GM23248 (cell line): ENCODE data around the gene HEPHL1. TPM values are rescaled to one million over a fixed set of nuclear protein-coding genes. Genes with fewer than 3 reads are reported as not detected.
"Not testable (repeated sequence)": the region's sequence is repeated elsewhere in the genome, so short reads cannot be mapped to it uniquely, and the experiment has no call there.

Experiments
- DNase-seq: peaks from one replicate; pipeline ENCODE4 v3.0.0-alpha.2; 2015
- H2AFZ ChIP-seq: fragments of 200-600 bp; sonication (generic); 2 replicates; pipeline ENCODE4 v1.6.1; 2016; ENCODE audit warnings: antibody characterized with exemption
- H3F3A ChIP-seq: fragments of 200-600 bp; sonication (generic); 2 replicates; pipeline ENCODE4 v1.6.1; 2016; ENCODE audit warnings: mild to moderate bottlenecking, antibody characterized with exemption, mixed run types; ENCODE audit not compliant: insufficient read depth
- H3K27ac ChIP-seq: fragments of 200-600 bp; sonication (generic); 2 replicates; pipeline ENCODE4 v1.5.1; 2016; ENCODE audit warnings: mild to moderate bottlenecking
- H3K27me3 ChIP-seq: fragments of 200-600 bp; sonication (generic); replicated peaks from 2 replicates; pipeline ENCODE4 v1.6.1; 2016; ENCODE audit warnings: mild to moderate bottlenecking; ENCODE audit not compliant: insufficient read depth
- H3K36me3 ChIP-seq: fragments of 200-600 bp; sonication (generic); 2 replicates; pipeline ENCODE4 v1.6.1; 2016; ENCODE audit warnings: low read depth, mild to moderate bottlenecking
- H3K4me1 ChIP-seq: fragments of 200-600 bp; sonication (generic); 2 replicates; pipeline ENCODE4 v1.6.1; 2016; ENCODE audit warnings: mild to moderate bottlenecking; ENCODE audit not compliant: insufficient read depth
- H3K4me2 ChIP-seq: fragments of 200-600 bp; sonication (generic); one replicate; pipeline ENCODE4 v1.6.1; 2016; ENCODE audit warnings: mild to moderate bottlenecking; ENCODE audit not compliant: unreplicated experiment
- H3K4me3 ChIP-seq: fragments of 200-600 bp; sonication (generic); 2 replicates; pipeline ENCODE4 v1.5.1; 2016; ENCODE audit warnings: mild to moderate bottlenecking
- H3K79me2 ChIP-seq: fragments of 200-600 bp; sonication (generic); 2 replicates; pipeline ENCODE4 v1.6.1; 2016; ENCODE audit warnings: mild to moderate bottlenecking; ENCODE audit not compliant: insufficient read depth
- H3K9ac ChIP-seq: fragments of 200-600 bp; sonication (generic); 2 replicates; pipeline ENCODE4 v1.6.1; 2016; ENCODE audit warnings: mild to moderate bottlenecking
- H3K9me2 ChIP-seq: fragments of 200-600 bp; sonication (generic); 2 replicates; pipeline ENCODE4 v1.6.1; 2016; ENCODE audit warnings: mixed run types, mild to moderate bottlenecking, moderate library complexity; ENCODE audit not compliant: insufficient read depth
- H3K9me3 ChIP-seq: fragments of 200-600 bp; sonication (generic); one replicate; pipeline ENCODE4 v1.6.1; 2017; ENCODE audit warnings: low read depth
- H4K20me1 ChIP-seq: fragments of 200-600 bp; sonication (generic); 2 replicates; pipeline ENCODE4 v1.6.0; 2016; ENCODE audit not compliant: insufficient read depth
- EZH2 ChIP-seq: fragments of 200-600 bp; sonication (generic); IDR thresholded peaks from 2 replicates; pipeline ENCODE4 v1.6.1; 2018; ENCODE audit warnings: antibody characterized with exemption, mild to moderate bottlenecking; ENCODE audit not compliant: insufficient read depth, poor library complexity, severe bottlenecking
- EZH2phosphoT487 ChIP-seq: fragments of 200-600 bp; sonication (generic); IDR thresholded peaks from 2 replicates; pipeline ENCODE4 v1.6.1; 2018; ENCODE audit warnings: antibody characterized with exemption, moderate library complexity, mild to moderate bottlenecking, low read depth; ENCODE audit not compliant: insufficient read depth
- WGBS, 2 experiments: methylation state at CpG; one replicate each; pipeline ENCODE4 v1.1.6; 2015 to 2017; ENCODE audit warnings: low lambda C conversion rate in 2 of 2, low coverage in 1 of 2; ENCODE audit errors: missing lambda C conversion rate in 2 of 2; 5-methylcytosine and 5-hydroxymethylcytosine counted together
- in situ Hi-C: fragments of 300-500 bp; cut with MboI; formaldehyde crosslinking; loops from 2 replicates; pipeline ENCODE4 v1.15.0; 2020
- polyA plus RNA-seq: library from polyadenylated mRNA; unstranded; fragments of >200 nt; fragmentation: Nextera tagmentation; extraction: Ambion mirVana; gene quantifications from 2 replicates; pipeline ENCODE4 v1.2.1, GENCODE V29; 2016
- total RNA-seq: library from RNA; depleted of rRNA; stranded (reverse); fragments of >200 nt; shearing (Covaris generic); gene quantifications from 2 replicates; pipeline ENCODE4 v1.2.3, GENCODE V29; 2014; rRNA removed

HEPHL1 gene
- total RNA-seq: not detected in 2 replicates
- not detected in 2 replicates for polyA plus RNA-seq

GRCh38 chr11:94020777-94021481 lies at the start of gene HEPHL1:
HEPHL1 (plus strand) TSS chr11:94021354; CDS start chr11:94021369, 15 bp downstream.
- TF ChIP-seq EZH2phosphoT487: no peak
- no peak for TF ChIP-seq EZH2
- H3K9me2 ChIP-seq: no peaks in the 10 kb centered on the region
- DNase-seq: peak; percentile 18
- H3K4me1 ChIP-seq: no peaks in the 10 kb centered on the region
- 18 to 27% methylated on average over 11 of the region's 11 CpGs for WGBS, 2 experiments
- H3K4me3 ChIP-seq: no peak within 1 kb of the TSS
- no peaks in the 10 kb centered on the region for H3K36me3 ChIP-seq
- no peak within 1 kb of the TSS for H3K27ac ChIP-seq
- in situ Hi-C loops: no loop called here
- H2AFZ ChIP-seq: no peak within 1 kb of the TSS
- H3K27me3 ChIP-seq: no peaks in the 10 kb centered on the region
- no peaks in the 10 kb centered on the region for H4K20me1 ChIP-seq
- no peaks in the 10 kb centered on the region for H3F3A ChIP-seq
- H3K9me3 ChIP-seq: no peaks in the 10 kb centered on the region
- no peak within 1 kb of the TSS for H3K9ac ChIP-seq
- H3K79me2 ChIP-seq: no peaks in the 10 kb centered on the region
- no peak within 1 kb of the TSS for H3K4me2 ChIP-seq

GRCh38 chr11:93972790-93973189 lies 48.4 kb upstream of the HEPHL1 start:
- WGBS, 2 experiments: 0 to 4% methylated on average over 2 of the region's 2 CpGs
- in situ Hi-C loops: no loop called here
- H2AFZ ChIP-seq: no peak overlapping the region
- H4K20me1 ChIP-seq: no peaks in the 10 kb centered on the region
- H3K9ac ChIP-seq: no peak overlapping the region
- TF ChIP-seq EZH2phosphoT487 (no peak), EZH2 (no peak)
- no peak overlapping the region for H3K4me3 ChIP-seq
- H3K4me2 ChIP-seq: no peak overlapping the region
- H3K4me1 ChIP-seq: no peaks in the 10 kb centered on the region
- H3K27ac ChIP-seq: no peak overlapping the region
- H3K79me2 ChIP-seq: no peaks in the 10 kb centered on the region
- H3F3A ChIP-seq: no peaks in the 10 kb centered on the region
- DNase-seq: no peak
- H3K27me3 ChIP-seq: peaks cover 48% of the 10 kb centered on the region
- H3K9me3 ChIP-seq: no peaks in the 10 kb centered on the region
- no peaks in the 10 kb centered on the region for H3K9me2 ChIP-seq
- no peaks in the 10 kb centered on the region for H3K36me3 ChIP-seq

GRCh38 chr11:93973322-93974051 lies 47.7 kb upstream of the HEPHL1 start:
- 25 to 26% methylated on average over 7 of the region's 7 CpGs for WGBS, 2 experiments
- H3K9me2 ChIP-seq, H3K4me3 ChIP-seq, in situ Hi-C loops, H3K27ac ChIP-seq, H3K9me3 ChIP-seq, DNase-seq, H3K36me3 ChIP-seq, H3K79me2 ChIP-seq, H4K20me1 ChIP-seq, H2AFZ ChIP-seq, H3K4me1 ChIP-seq, H3F3A ChIP-seq, H3K4me2 ChIP-seq, H3K9ac ChIP-seq: not testable (repeated sequence)
- peaks cover 41% of the 10 kb centered on the region for H3K27me3 ChIP-seq

GRCh38 chr11:93974759-93975158 lies 46.4 kb upstream of the HEPHL1 start:
- H3K9me2 ChIP-seq: no peaks in the 10 kb centered on the region
- no peaks in the 10 kb centered on the region for H3K9me3 ChIP-seq
- H2AFZ ChIP-seq: no peak overlapping the region
- H3K9ac ChIP-seq: no peak overlapping the region
- H3K4me1 ChIP-seq: no peaks in the 10 kb centered on the region
- in situ Hi-C loops: no loop called here
- H3K4me2 ChIP-seq: no peak overlapping the region
- no peaks in the 10 kb centered on the region for H4K20me1 ChIP-seq
- TF ChIP-seq EZH2: no peak
- no peak for TF ChIP-seq EZH2phosphoT487
- no peaks in the 10 kb centered on the region for H3K79me2 ChIP-seq
- H3K4me3 ChIP-seq: no peak overlapping the region
- H3K36me3 ChIP-seq: no peaks in the 10 kb centered on the region
- H3K27me3 ChIP-seq: peaks cover 29% of the 10 kb centered on the region
- no peak overlapping the region for H3K27ac ChIP-seq
- no peak for DNase-seq
- no peaks in the 10 kb centered on the region for H3F3A ChIP-seq

- WGBS, 2 experiments: 31 to 39% methylated on average over 3 of the region's 3 CpGs
- H3K9me2 ChIP-seq, H3K79me2 ChIP-seq, H3K4me2 ChIP-seq, H3K27ac ChIP-seq, H3K4me3 ChIP-seq, H3K36me3 ChIP-seq, H3K9me3 ChIP-seq, H3F3A ChIP-seq, H4K20me1 ChIP-seq, DNase-seq, H2AFZ ChIP-seq, in situ Hi-C loops, H3K4me1 ChIP-seq, H3K9ac ChIP-seq: not testable (repeated sequence)
- peaks cover 23% of the 10 kb centered on the region; the same call in 1 of the 2 replicates for H3K27me3 ChIP-seq
Observed at GRCh38 chr11:93976577-93977254, 44.4 kb upstream of the HEPHL1 start.
